ENCODE results near the gene COG1. TPM values are rescaled to one million over a fixed set of nuclear protein-coding genes. Genes with fewer than 3 reads are reported as not detected.

COG1 gene
- total and polyA plus RNA-seq, 12 donors, result 27.1 to 97.2 (median 58.0) TPM

DNA sequence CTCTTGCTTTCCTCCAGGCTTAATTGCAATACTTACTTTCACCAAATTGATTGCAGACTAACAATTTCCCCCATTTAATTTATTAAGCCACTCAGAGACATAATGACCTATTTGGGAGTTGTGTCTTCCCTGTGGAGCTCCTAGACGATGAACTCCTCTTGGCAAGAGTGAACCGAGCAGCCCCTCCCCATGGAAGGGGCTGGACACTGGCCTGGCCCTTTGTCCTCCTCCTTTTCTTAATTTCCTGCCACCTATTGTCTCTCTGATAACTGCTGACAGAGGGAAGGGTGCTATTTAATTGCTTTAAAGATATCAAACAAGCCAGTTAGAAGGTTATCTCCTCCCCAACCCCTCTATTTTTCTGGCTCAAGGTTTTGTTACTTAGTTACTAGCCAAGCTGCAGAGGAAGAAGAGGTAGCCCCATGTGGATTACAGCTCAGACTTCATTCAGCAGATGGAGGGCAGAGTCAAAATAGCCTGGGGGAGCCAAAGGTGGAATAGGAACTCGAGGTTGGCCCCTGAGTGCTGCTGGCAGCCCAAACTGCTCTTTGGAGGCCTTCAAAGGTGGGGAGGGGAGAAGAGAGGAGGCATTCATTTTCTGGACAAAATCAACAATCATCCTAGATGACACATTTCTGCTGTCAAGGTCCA is 31.8 kb upstream of the COG1 start:
- WGBS, 2 donors, result 17 to 21% methylated on average over 3 of the region's 3 CpGs
- ATAC-seq, result no peak
- DNase-seq, result no peak
- Histone ChIP-seq H3K4me3 (no peak overlapping the region), H3K36me3 (no peaks in the 10 kb centered on the region), H3K4me1 (peaks cover 0 to 33% (median 17%) of the 10 kb centered on the region in 9 donors), H3K27ac (no peak overlapping the region), H3K9me3 (no peaks in the 10 kb centered on the region), H3K27me3 (peaks cover 0 to 80% (median 62%) of the 10 kb centered on the region in 7 donors)
- intact Hi-C loops (cut with DNase I), result loop anchor here in 3 of 10 donors (10.0 kb wide), 2 partner anchors 586 to 606 kb away; no protein-coding TSS in a partner anchor
- TF ChIP-seq, protein P1, sequence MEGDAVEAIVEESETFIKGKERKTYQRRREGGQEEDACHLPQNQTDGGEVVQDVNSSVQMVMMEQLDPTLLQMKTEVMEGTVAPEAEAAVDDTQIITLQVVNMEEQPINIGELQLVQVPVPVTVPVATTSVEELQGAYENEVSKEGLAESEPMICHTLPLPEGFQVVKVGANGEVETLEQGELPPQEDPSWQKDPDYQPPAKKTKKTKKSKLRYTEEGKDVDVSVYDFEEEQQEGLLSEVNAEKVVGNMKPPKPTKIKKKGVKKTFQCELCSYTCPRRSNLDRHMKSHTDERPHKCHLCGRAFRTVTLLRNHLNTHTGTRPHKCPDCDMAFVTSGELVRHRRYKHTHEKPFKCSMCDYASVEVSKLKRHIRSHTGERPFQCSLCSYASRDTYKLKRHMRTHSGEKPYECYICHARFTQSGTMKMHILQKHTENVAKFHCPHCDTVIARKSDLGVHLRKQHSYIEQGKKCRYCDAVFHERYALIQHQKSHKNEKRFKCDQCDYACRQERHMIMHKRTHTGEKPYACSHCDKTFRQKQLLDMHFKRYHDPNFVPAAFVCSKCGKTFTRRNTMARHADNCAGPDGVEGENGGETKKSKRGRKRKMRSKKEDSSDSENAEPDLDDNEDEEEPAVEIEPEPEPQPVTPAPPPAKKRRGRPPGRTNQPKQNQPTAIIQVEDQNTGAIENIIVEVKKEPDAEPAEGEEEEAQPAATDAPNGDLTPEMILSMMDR (IDR thresholded peaks at IDR 0.05), result no peak

DNA sequence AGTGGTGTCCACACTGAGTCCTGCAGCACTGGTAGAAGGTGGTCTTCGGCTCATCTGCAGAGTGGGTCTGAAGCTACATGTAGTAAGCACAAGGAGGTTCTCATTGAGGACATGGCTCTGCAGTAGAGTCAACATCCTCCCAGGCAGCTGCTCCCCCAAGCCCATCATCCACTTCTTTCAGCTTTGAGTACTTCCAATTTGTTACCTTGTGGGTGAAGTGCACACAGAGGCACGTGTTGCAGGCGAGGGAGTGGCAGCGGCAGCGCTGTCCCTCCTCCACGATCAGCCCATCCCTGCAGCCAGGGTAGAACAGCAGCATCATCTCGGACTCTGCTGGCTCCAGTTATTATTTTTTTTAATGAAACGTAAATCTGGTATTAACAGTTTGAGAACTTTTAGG is 29.8 kb upstream of the COG1 start:
- DNase-seq (no peak), ATAC-seq (no peak)
- Histone ChIP-seq H3K36me3 (no peaks in the 10 kb centered on the region), H3K4me3 (no peak overlapping the region), H3K9me3 (no peaks in the 10 kb centered on the region), H3K4me1 (peaks cover 0 to 32% (median 16%) of the 10 kb centered on the region in 9 donors), H3K27me3 (peaks cover 0 to 90% (median 74%) of the 10 kb centered on the region in 7 donors), H3K27ac (no peak overlapping the region)
- intact Hi-C loops (cut with DNase I), result loop anchor here in 3 of 10 donors (10.0 kb wide), 2 partner anchors 588 to 608 kb away; no protein-coding TSS in a partner anchor
- 66 to 67% methylated on average over 8 of the region's 8 CpGs for WGBS, 2 donors
- TF ChIP-seq, protein P1 (IDR thresholded peaks at IDR 0.05), result no peak

DNA sequence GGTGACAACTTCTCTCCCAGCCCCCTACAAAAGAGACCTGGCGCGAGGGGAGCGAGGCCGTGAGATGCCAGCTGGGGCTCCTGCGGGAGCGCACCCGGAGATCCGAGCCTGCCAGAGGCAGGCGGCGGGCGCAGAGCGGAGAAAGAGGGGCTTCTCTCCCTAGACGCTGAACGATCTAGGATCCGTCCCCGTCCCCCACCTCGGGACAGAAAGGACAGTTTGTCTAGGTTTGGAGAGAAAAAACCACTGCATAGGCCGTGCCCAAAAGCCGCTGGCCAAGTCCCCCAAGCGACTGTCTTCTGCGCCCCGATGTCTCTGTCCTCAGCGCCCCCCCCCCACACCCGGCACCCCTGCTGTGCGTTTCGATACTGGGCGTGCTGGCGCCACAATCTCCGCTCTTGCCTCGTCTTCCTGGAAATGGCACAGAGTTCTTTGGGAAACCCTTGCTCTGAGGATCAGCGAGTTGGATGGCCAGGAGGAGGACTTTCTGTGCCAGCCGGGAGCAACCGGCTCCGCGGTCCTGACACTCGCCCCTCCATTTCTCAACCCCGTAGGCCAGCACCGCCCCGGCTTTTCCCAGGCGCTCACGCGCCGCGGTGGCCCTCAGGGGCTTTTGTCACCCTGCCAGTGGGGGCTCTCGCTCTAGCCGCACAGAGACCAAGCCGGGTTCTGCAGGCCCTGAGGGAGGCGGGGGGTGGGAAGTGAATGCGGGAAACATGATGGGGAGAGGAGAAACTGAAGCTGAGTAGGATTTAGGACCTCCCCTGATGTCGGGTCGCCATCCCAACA is 27.0 kb upstream of the COG1 start:
- TF ChIP-seq, protein P1 (IDR thresholded peaks at IDR 0.05), result no peak
- intact Hi-C loops (cut with DNase I), result loop anchor here in 3 of 10 donors (10.0 kb wide), 2 partner anchors 591 to 611 kb away; no protein-coding TSS in a partner anchor
- no peaks in the 10 kb centered on the region for H3K9me3 ChIP-seq
- H3K36me3 ChIP-seq, result no peaks in the 10 kb centered on the region
- peak in 4 of 8 donors; percentile 23 to 48 (median 26) for ATAC-seq
- peak overlapping the region in 2 of 10 donors; percentile 13 to 32 for H3K27ac ChIP-seq
- DNase-seq, result no peak
- H3K4me3 ChIP-seq, result peak overlapping the region; percentile 21 to 71 (median 56)
- peaks cover 0 to 88% (median 79%) of the 10 kb centered on the region in 7 donors for H3K27me3 ChIP-seq
- 1% methylated on average over 50 to 51 of the region's 51 CpGs for WGBS, 2 donors
- H3K4me1 ChIP-seq, result peaks cover 0 to 32% (median 16%) of the 10 kb centered on the region in 9 donors
